Activated naive CD4-positive, alpha-beta T cell treated with anti-CD3 and anti-CD28 coated beads, Interleukin-2, amount 50 U/mL, for 16 hours (primary cell): ENCODE measurements around the gene PLAGL2.
"Not testable (repeated sequence)": the region's sequence is repeated elsewhere in the genome, so short reads cannot be mapped to it uniquely, and the experiment has no call there.

Experiments used
- DNase-seq: peaks from one replicate; pipeline ENCODE4 v3.0.0-alpha.2; 2020

PLAGL2 gene

GRCh38 chr20:32207626-32208498 lies at the start of gene PLAGL2, which contains the start of gene POFUT1:
Gene PLAGL2, minus strand, starts transcription at chr20:32207743. Its CDS starts 5,565 bp downstream, at chr20:32202178.
Gene POFUT1, plus strand, starts transcription at chr20:32207880. Its CDS starts 62 bp downstream, at chr20:32207942.
- peak; percentile 93 for DNase-seq

GRCh38 chr20:32252189-32252588 lies 44.6 kb upstream of the PLAGL2 start:
- DNase-seq = peak; percentile 84

GRCh38 chr20:32251470-32251869 lies 43.9 kb upstream of the PLAGL2 start:
- DNase-seq = no peak

- DNase-seq = peak; percentile 18
Observed at GRCh38 chr20:32249030-32249738, 41.6 kb upstream of the PLAGL2 start.

- DNase-seq = no peak
Observed at GRCh38 chr20:32248043-32248442, 40.5 kb upstream of the PLAGL2 start.

- DNase-seq = not testable (repeated sequence)
Observed at GRCh38 chr20:32246208-32246607, 38.7 kb upstream of the PLAGL2 start.

- DNase-seq = no peak
Observed at GRCh38 chr20:32244959-32245358, 37.4 kb upstream of the PLAGL2 start.

- DNase-seq = no peak
Observed at GRCh38 chr20:32244150-32244823, 36.7 kb upstream of the PLAGL2 start.

- no peak for DNase-seq
Observed at GRCh38 chr20:32241807-32242206, 34.3 kb upstream of the PLAGL2 start.

GRCh38 chr20:32240205-32240604 lies 32.7 kb upstream of the PLAGL2 start:
- no peak for DNase-seq

GRCh38 chr20:32238483-32239425 lies 31.2 kb upstream of the PLAGL2 start:
- DNase-seq = no peak

GRCh38 chr20:32237419-32237818 lies 29.9 kb upstream of the PLAGL2 start:
- DNase-seq = no peak

GRCh38 chr20:32236819-32237218 lies 29.3 kb upstream of the PLAGL2 start:
- no peak for DNase-seq

GRCh38 chr20:32236048-32236533 lies 28.5 kb upstream of the PLAGL2 start:
- no peak for DNase-seq

GRCh38 chr20:32235331-32236047 lies 27.9 kb upstream of the PLAGL2 start:
- DNase-seq = no peak

GRCh38 chr20:32234135-32234808 lies 26.7 kb upstream of the PLAGL2 start:
- no peak for DNase-seq

GRCh38 chr20:32233286-32233685 lies 25.7 kb upstream of the PLAGL2 start:
- no peak for DNase-seq

- DNase-seq = peak; percentile 32
Observed at GRCh38 chr20:32232326-32232886, 24.9 kb upstream of the PLAGL2 start.

GRCh38 chr20:32231847-32232246 lies 24.3 kb upstream of the PLAGL2 start:
- peak; percentile 25 for DNase-seq

- DNase-seq = no peak
Observed at GRCh38 chr20:32231245-32231644, 23.7 kb upstream of the PLAGL2 start.
